Right lobe of liver (tissue), 6 donors: Measurements from ENCODE around the gene NOP16. TPM values are rescaled to one million over a fixed set of nuclear protein-coding genes. Genes with fewer than 3 reads are reported as not detected.

Experiments
- ATAC-seq, 4 donors: fragments of 200-7000 bp; cut with Tn5 transposase; one replicate each; pipeline ENCODE4 v1.9.1; 2020; ENCODE audit warnings: mild to moderate bottlenecking in 4 of 4, moderate library complexity in 4 of 4
- DNase-seq, 3 donors: peaks; one replicate each; pipeline ENCODE4 v3.0.0-alpha.2; 2020
- H3K27ac ChIP-seq, 3 donors: fragments of 200-600 bp; one replicate each; pipeline ENCODE4 v1.8.0; 2022
- H3K27me3 ChIP-seq, 2 donors: fragments of 200-600 bp; one replicate each; pipeline ENCODE4 v1.8.0; 2022
- H3K36me3 ChIP-seq, 4 donors: fragments of 200-600 bp; sonication (generic) in 1 of 4; one replicate each; pipeline versions ENCODE4 v1.5.1 to v1.8.0; 2017 to 2022; ENCODE audit warnings: control low read depth in 1 of 4
- H3K4me1 ChIP-seq, 4 donors: fragments of 200-600 bp; sonication (generic) in 1 of 4; one replicate each; pipeline versions ENCODE4 v1.5.1 to v1.8.0; 2017 to 2022; ENCODE audit warnings: control low read depth in 1 of 4
- H3K4me3 ChIP-seq, 3 donors: fragments of 200-600 bp; one replicate each; pipeline ENCODE4 v1.8.0; 2022
- H3K9me3 ChIP-seq, 4 donors: fragments of 200-600 bp; sonication (generic) in 1 of 4; one replicate each; pipeline versions ENCODE4 v1.5.1 to v1.8.0; 2017 to 2022; ENCODE audit warnings: control low read depth in 1 of 4
- POLR2A ChIP-seq: fragments of 450-650 bp; IDR thresholded peaks from one replicate; pipeline ENCODE4 v1.6.1; 2017; ENCODE audit warnings: antibody characterized with exemption, mild to moderate bottlenecking
- WGBS: methylation state at CpG from one replicate; pipeline ENCODE4 v1.1.6; 2018; ENCODE audit warnings: low coverage, low lambda C conversion rate; ENCODE audit not compliant: insufficient coverage; ENCODE audit errors: missing lambda C conversion rate; 5-methylcytosine and 5-hydroxymethylcytosine counted together
- intact Hi-C, 2 donors: fragments of 100-400 bp; cut with DNase I; formaldehyde crosslinking; loops; one replicate each; pipeline versions ENCODE4 v1.11.2 to v1.14.1; 2022
- total RNA-seq, 6 experiments: library from RNA; depleted of rRNA in 2 of 6; stranded (reverse); fragments of >200 nt in 2 of 6; fragmentation: NEBNext Ultra II Directional in 3 of 6; extraction: Animal tissue kit (Norgen Biotek cat#: 25700) in 3 of 6; gene quantifications; one replicate each; pipeline versions ENCODE4 v1.1.0 to v1.2.4, GENCODE V29; 2016 to 2023
- TF ChIP-seq, protein P1 (sequence below), 4 donors: fragments of 200-600 bp in 3 of 4; fragments of 450-650 bp in 1 of 4; IDR thresholded peaks; one replicate each; pipeline versions ENCODE4 v1.5.1 to v1.8.0; 2016 to 2022; ENCODE audit warnings: antibody characterized with exemption in 4 of 4, mild to moderate bottlenecking in 2 of 4
- donor health status: DM: no; HTN: yes; CAD: no.
- donor health status: DM: no; HTN: no; CAD: no.
- donor health status: DM: no; HTN: no; CAD: no.
- donor health status: DM: no; HTN: yes; CAD: no.
- donor health status: DM: no; HTN: yes; CAD: no.

The NOP16 gene
- total RNA-seq, 6 experiments from 2014 or later = 12.8 to 19.6 (median 17.2) TPM

DNA sequence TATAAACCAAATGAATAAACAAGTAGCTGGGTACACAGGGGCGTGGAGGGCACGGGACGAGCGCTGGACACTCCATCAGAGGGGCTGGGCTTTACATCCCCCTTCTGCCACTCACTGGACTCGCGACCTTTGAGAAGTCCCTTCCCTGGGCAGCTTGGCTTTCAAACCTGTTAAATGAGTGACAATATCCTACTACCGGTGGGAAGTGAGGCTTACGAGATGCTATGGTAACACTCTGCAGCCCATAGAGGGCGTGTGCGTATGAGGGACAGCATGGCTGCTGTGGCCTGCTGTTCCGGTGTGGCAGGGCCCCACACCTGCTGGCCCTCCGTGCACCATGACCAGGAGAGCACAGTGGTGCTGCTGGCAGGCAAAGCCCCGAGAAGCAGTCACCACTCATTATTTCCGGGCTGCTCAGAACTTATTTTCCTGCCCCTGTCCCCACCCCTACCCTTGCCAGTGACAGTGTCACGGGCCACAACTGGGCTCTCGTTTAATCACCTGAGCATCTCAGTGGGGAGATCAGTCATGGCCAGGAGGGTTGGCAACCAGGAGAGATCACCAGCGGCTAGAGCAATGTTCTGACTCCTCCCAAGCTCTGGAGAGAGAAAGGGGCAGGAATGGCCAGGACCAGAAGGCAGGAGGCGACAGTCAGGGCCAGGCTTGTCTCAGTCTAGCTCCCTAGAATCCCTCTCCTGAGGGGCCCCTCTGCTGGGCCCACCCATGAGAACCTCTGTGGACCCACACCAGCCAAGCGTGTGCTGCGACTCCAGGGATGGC, 17.4 kb upstream of the NOP16 start:
- Histone ChIP-seq H3K9me3 (no peaks in the 10 kb centered on the region), H3K27ac (no peak overlapping the region), H3K4me1 (no peaks in the 10 kb centered on the region), H3K27me3 (no peaks in the 10 kb centered on the region), H3K4me3 (no peak overlapping the region), H3K36me3 (peaks cover 3 to 12% (median 4%) of the 10 kb centered on the region in 4 donors)
- intact Hi-C loops = no loop called here
- ATAC-seq = peak in 2 of 4 donors; percentile 15 to 21
- WGBS = 84% methylated on average over 9 of the region's 20 CpGs
- peak in 1 of 3 donors; percentile 17 for DNase-seq
- TF ChIP-seq, protein P1, sequence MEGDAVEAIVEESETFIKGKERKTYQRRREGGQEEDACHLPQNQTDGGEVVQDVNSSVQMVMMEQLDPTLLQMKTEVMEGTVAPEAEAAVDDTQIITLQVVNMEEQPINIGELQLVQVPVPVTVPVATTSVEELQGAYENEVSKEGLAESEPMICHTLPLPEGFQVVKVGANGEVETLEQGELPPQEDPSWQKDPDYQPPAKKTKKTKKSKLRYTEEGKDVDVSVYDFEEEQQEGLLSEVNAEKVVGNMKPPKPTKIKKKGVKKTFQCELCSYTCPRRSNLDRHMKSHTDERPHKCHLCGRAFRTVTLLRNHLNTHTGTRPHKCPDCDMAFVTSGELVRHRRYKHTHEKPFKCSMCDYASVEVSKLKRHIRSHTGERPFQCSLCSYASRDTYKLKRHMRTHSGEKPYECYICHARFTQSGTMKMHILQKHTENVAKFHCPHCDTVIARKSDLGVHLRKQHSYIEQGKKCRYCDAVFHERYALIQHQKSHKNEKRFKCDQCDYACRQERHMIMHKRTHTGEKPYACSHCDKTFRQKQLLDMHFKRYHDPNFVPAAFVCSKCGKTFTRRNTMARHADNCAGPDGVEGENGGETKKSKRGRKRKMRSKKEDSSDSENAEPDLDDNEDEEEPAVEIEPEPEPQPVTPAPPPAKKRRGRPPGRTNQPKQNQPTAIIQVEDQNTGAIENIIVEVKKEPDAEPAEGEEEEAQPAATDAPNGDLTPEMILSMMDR (IDR thresholded peaks at IDR 0.05) = no peak
- no peak for TF ChIP-seq POLR2A

DNA sequence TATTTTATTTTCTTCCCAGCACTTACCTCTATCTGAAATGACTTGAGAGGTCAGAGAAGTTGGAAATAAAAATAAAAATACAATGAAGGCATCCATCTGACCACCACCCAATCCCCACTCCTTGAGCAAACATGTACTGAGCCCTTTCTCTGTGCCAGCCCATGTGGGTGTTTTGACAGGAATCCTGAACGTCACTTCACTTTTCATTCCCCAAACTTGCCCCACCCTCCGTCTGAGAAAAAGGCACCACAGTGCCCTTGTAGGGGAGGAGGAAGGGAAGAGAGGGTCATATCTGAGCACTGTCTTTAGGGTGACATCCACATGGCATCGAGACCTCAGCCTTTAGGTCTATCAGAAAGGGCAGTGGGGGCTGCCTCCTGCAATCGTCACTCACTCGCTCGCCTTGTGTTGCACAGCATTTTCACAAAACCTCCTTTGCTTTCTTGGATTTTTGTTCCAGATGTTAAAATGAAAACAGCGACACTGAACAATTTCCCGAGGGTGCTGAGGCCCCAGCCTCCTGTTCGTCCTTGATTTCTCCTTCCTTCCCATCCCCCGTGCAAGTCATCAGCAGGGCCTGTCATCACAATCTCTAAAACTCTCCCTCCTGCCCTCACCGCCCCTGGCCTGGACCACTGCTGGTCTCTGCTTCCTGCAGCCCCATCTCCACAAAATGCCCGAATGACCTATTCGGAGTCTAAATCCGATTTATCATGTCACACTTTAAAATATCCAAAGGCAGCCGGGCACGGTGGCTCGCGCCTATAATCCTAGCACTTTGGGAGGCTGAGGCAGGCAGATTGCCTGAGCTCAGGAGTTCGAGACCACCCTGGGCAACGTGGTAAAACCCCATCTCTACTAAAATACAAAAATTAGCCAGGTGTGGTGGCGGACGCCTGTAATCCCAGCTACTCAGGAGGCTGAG, 13.1 kb upstream of the NOP16 start:
- no peaks in the 10 kb centered on the region for H3K4me1 ChIP-seq
- 94% methylated on average over 15 of the region's 22 CpGs for WGBS

DNA sequence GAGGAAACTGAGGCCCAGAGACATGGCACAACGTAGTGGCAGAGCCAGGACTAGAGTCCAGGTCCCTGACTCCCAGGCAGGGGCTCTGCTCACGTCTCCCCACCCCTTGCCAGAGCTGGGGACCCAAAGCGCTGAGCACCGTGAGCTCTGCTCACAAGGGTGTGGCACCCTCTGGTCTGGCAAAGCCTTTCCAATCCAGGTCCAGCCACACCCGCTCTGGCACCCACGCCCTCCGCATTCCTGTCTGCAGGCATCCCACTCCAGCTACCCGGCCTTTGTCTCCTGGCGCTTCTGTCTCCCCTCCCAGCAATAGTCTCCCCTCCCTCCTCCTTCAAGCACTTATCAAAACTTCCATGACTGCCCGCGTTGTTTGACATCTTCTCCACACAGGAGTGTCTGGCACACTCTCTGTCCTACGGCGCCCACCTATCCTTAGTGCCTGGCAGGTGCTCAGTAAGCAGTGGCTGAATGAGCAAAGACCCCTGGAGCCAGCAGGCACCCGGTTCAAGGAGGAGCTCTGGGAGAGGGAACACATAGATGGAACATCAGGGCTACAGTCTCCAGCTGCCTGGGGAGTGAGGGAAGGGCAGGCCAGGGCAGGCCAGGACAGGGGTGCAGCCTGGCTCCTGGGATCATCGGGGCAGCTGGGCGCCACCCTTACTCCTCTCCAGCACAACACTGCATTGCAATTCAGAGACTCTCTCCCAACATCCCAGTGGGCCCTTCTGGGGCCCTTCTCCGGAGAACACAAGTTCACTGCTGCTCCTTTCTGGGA, 12.2 kb upstream of the NOP16 start:
- Histone ChIP-seq H3K4me1 (no peaks in the 10 kb centered on the region), H3K9me3 (no peaks in the 10 kb centered on the region), H3K27ac (no peak overlapping the region), H3K36me3 (no peaks in the 10 kb centered on the region), H3K27me3 (no peaks in the 10 kb centered on the region), H3K4me3 (no peak overlapping the region)
- no peak for TF ChIP-seq POLR2A
- TF ChIP-seq, protein P1 (IDR thresholded peaks at IDR 0.05) = no peak
- intact Hi-C loops = no loop called here
- peak in 1 of 4 donors; percentile 17 for ATAC-seq
- 70% methylated on average over 2 of the region's 17 CpGs for WGBS
- no peak for DNase-seq

More for the DNA sequence above, 13.1 kb upstream of the NOP16 start:
- ATAC-seq (no peak), DNase-seq (no peak)
- H3K4me3 ChIP-seq = no peak overlapping the region
- intact Hi-C loops = no loop called here
- H3K36me3 ChIP-seq = peaks cover 0 to under 1% (median under 1%) of the 10 kb centered on the region in 4 donors
- no peaks in the 10 kb centered on the region for H3K27me3 ChIP-seq
- H3K27ac ChIP-seq = no peak overlapping the region
- TF ChIP-seq, protein P1 (IDR thresholded peaks at IDR 0.05) = no peak
- TF ChIP-seq POLR2A = no peak
- H3K9me3 ChIP-seq = no peaks in the 10 kb centered on the region

DNA sequence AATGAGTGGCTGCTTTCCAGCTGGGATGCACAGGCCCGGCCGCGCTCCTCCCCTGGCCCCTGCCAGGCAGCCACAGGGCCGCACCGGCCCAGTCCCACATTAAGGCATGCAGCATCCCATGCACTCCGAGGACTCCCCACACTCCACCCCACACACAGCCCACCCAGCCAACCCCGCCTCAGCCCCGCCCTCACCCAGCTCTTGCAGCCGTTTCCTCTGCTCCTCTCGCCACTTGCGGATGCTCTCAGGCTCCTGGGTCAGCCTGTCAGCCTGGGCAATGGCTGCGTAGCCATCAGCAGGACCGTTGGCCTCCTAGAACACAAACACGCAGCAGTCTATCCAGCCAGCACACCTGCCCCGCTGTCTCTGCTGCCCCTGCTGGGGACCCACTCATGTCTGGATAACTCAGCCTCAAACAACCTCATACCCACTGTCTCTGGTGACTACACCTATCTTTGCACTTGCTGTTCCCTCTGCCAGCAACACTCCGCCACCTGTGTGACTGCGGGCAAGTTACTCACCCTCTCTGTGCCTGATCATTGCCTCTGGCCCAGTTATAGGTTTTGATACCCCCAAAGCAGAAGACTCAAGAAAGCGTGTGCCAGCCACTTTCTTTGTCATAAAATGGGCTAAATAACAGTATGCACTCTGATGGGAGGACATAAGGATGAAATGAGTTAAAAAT, 9.5 kb upstream of the NOP16 start:
- no peak for ATAC-seq
- intact Hi-C loops = no loop called here
- 94% methylated on average over 7 of the region's 18 CpGs for WGBS
- H3K27ac ChIP-seq = no peak overlapping the region
- H3K9me3 ChIP-seq = no peaks in the 10 kb centered on the region
- H3K4me1 ChIP-seq = no peaks in the 10 kb centered on the region
- H3K27me3 ChIP-seq = no peaks in the 10 kb centered on the region
- TF ChIP-seq, protein P1 (IDR thresholded peaks at IDR 0.05) = no peak
- no peak for TF ChIP-seq POLR2A
- no peak for DNase-seq
- H3K36me3 ChIP-seq = peaks cover 0 to under 1% (median 0%) of the 10 kb centered on the region in 4 donors
- no peak overlapping the region for H3K4me3 ChIP-seq
